Measurements from ENCODE around the gene HIPK4. TPM values are rescaled to one million over a fixed set of nuclear protein-coding genes. Genes with fewer than 3 reads are reported as not detected.

The HIPK4 gene
- not detected for total RNA-seq

GRCh38 chr19:40390084-40390742 lies at the start of gene HIPK4:
HIPK4 (minus strand) TSS chr19:40390181; CDS start chr19:40389902, 279 bp downstream.

GRCh38 chr19:40425450-40426287 lies 35.7 kb upstream of the HIPK4 start, which contains the start of gene SERTAD1:
SERTAD1 (minus strand) TSS chr19:40425992; CDS start chr19:40423546, 2,446 bp downstream.

GRCh38 chr19:40413291-40413845 lies 23.4 kb upstream of the HIPK4 start, which contains the start of gene PRX:
PRX (minus strand) TSS chr19:40413378; CDS start chr19:40407932, 5,446 bp downstream.

GRCh38 chr19:40348125-40348913 lies 41.7 kb downstream of the HIPK4 start, which contains the start of the genes C19orf47 and PLD3:
C19orf47 (minus strand) TSS chr19:40348397; CDS start chr19:40341857, 6,540 bp downstream.
PLD3 (plus strand) TSS chr19:40348695; CDS start chr19:40366484, 17,789 bp downstream.

Other genes starting within 250 kb of the HIPK4 start
- gene MAP3K10, start 198.8 kb downstream of the HIPK4 start, total RNA-seq: 12.8 TPM
- gene TTC9B, start 171.8 kb downstream of the HIPK4 start, total RNA-seq: 5.7 TPM
- gene CCNP, start 163.5 kb downstream of the HIPK4 start, total RNA-seq: not detected
- gene AKT2, start 104.8 kb downstream of the HIPK4 start, total RNA-seq: 174 TPM
- 16.4 TPM for gene C19orf47, start 41.8 kb downstream of the HIPK4 start, total RNA-seq
- gene PLD3, start 41.5 kb downstream of the HIPK4 start, total RNA-seq: 371 TPM
- 13.4 TPM for gene PRX, start 23.2 kb upstream of the HIPK4 start, total RNA-seq
- gene SERTAD1, start 35.8 kb upstream of the HIPK4 start, total RNA-seq: 4.1 TPM
- 15.1 TPM for gene SERTAD3, start 54.2 kb upstream of the HIPK4 start, total RNA-seq
- gene BLVRB, start 75.6 kb upstream of the HIPK4 start, total RNA-seq: 43.0 TPM
- 14.8 TPM for gene SPTBN4, start 76.8 kb upstream of the HIPK4 start, total RNA-seq
- gene SHKBP1, start 186.7 kb upstream of the HIPK4 start, total RNA-seq: 11.7 TPM
- gene LTBP4, start 211.2 kb upstream of the HIPK4 start, total RNA-seq: 220 TPM